ENCODE results near the gene ELF2. TPM values are rescaled to one million over a fixed set of nuclear protein-coding genes. Genes with fewer than 3 reads are reported as not detected.

Gene ELF2
- total RNA-seq, 6 donors from 2014 or later: 34.5 to 87.0 (median 39.1) TPM

DNA sequence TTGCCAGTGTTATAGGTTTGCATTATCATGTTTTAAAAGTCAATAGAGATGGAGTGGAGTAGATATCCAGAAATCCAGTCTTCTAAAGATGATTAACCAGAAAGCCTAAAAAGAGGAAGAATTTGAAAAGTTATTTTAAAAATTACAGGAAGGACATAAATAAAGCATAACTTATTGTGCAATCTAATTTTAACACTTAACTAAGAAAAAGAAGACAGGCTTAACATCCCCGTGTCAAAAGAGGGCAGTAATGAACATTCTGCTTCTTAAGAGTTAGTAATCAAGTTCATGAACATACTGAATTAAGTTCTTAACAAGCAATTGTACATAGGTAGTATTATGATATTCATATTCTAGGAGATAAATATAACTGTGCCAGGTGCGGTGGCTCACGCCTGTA lies 39.3 kb downstream of the ELF2 start:
- ATAC-seq (ENCODE audit: low FRiP score in 2 of 2) (no peak), DNase-seq (no peak)
- Histone ChIP-seq H3K9me3 (no peaks in the 10 kb centered on the region), H3K27me3 (no peaks in the 10 kb centered on the region), H3K4me3 (no peak overlapping the region), H3K4me1 (peaks cover 0 to 12% (median 8%) of the 10 kb centered on the region in 4 donors), H3K27ac (no peak overlapping the region), H3K36me3 (peaks cover 0 to 32% (median 6%) of the 10 kb centered on the region in 4 donors)
- WGBS, 2 donors: 85 to 88% methylated on average over 3 of the region's 3 CpGs
- TF ChIP-seq EP300 (IDR thresholded peaks at IDR 0.05): no peak
- TF ChIP-seq CTCF (IDR thresholded peaks at IDR 0.05): no peak
- TF ChIP-seq POLR2A (IDR thresholded peaks at IDR 0.05): no peak
- TF ChIP-seq POLR2AphosphoS5 (IDR thresholded peaks at IDR 0.05): no peak

- H3K27me3 ChIP-seq: no peaks in the 10 kb centered on the region
- peaks cover 0 to 32% (median 6%) of the 10 kb centered on the region in 4 donors for H3K36me3 ChIP-seq
- ATAC-seq (ENCODE audit: low FRiP score in 2 of 2): no peak
- TF ChIP-seq CTCF (IDR thresholded peaks at IDR 0.05) (no peak), POLR2A (IDR thresholded peaks at IDR 0.05) (no peak), EP300 (IDR thresholded peaks at IDR 0.05) (no peak), POLR2AphosphoS5 (IDR thresholded peaks at IDR 0.05) (no peak)
- H3K9me3 ChIP-seq: no peaks in the 10 kb centered on the region
- no peaks in the 10 kb centered on the region for H3K4me1 ChIP-seq
- H3K4me3 ChIP-seq: no peak overlapping the region
- no peak for DNase-seq
- no peak overlapping the region for H3K27ac ChIP-seq
Measured at GRCh38 chr4:139134403-139134802, 42.6 kb downstream of the ELF2 start.

DNA sequence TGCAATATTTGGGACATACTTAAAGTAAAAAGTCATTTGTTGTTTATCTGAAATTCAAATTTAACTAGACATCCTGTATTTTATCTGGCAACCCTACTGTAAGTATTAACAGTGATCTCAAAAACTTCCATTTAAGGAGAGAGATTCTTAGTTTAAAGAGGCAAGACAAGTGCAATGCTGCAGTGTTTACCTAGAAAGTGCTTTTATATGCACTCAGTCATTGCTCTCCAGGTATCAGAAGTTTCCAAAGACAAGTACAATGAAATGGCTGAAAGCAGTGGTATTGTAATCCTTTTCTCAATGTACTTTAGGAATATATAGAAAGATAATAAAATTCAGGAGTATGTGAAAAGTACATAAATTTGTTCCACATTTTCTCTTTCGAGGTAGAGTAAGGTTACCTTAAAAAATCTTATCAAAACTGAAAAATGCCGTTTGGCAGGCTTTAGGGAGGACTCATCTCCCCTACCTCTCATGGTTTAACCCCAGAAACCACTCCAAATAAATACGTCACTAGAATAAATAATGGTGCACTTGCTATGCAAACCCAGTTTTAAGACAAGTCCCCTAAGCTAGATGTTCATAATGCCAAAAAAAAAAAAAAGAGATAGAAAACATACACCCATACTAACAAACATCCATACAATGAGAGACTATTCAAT lies 45.7 kb downstream of the ELF2 start:
- Histone ChIP-seq H3K4me3 (no peak overlapping the region), H3K9me3 (no peaks in the 10 kb centered on the region), H3K36me3 (peaks cover 0 to 16% (median 0%) of the 10 kb centered on the region in 4 donors), H3K27ac (no peak overlapping the region), H3K4me1 (no peaks in the 10 kb centered on the region), H3K27me3 (no peaks in the 10 kb centered on the region)
- ATAC-seq (ENCODE audit: low FRiP score in 2 of 2): peak in 1 of 2 donors; percentile 35
- DNase-seq: no peak
- no peak for TF ChIP-seq POLR2A (IDR thresholded peaks at IDR 0.05)
- TF ChIP-seq EP300 (IDR thresholded peaks at IDR 0.05): no peak
- no peak for TF ChIP-seq POLR2AphosphoS5 (IDR thresholded peaks at IDR 0.05)
- TF ChIP-seq CTCF (IDR thresholded peaks at IDR 0.05): no peak
- WGBS, 2 donors: 73 to 75% methylated on average over 3 of the region's 3 CpGs

DNA sequence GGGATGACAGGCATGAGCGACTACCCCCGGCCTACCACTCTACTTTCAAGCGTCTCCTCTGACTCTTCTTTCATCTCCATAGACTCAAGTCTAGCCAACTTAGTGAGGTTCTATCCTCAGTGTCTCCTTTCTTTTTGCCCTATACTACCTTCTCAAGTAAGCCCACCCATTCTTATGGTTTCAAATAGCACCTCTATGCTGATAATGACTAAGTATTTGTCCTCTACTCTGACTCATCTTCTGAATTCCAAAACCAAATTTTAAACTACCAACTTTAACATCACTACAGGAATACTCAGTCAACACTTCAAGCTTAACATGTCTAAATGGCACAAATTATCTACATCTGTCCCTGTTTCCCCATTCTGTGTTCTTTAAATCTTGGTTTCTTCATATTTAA lies 47.8 kb downstream of the ELF2 start:
- TF ChIP-seq POLR2AphosphoS5 (IDR thresholded peaks at IDR 0.05): no peak
- TF ChIP-seq CTCF (IDR thresholded peaks at IDR 0.05): no peak
- TF ChIP-seq EP300 (IDR thresholded peaks at IDR 0.05): no peak
- no peak for TF ChIP-seq POLR2A (IDR thresholded peaks at IDR 0.05)
- Histone ChIP-seq H3K27ac (no peak overlapping the region), H3K36me3 (peaks cover 0 to 6% (median 0%) of the 10 kb centered on the region in 4 donors), H3K27me3 (no peaks in the 10 kb centered on the region), H3K9me3 (no peaks in the 10 kb centered on the region), H3K4me1 (no peaks in the 10 kb centered on the region), H3K4me3 (no peak overlapping the region)
- 72 to 99% methylated on average over 3 of the region's 3 CpGs for WGBS, 2 donors
- ATAC-seq (ENCODE audit: low FRiP score in 2 of 2) (no peak), DNase-seq (no peak)

- no peak for ATAC-seq (ENCODE audit: low FRiP score in 2 of 2)
- no peaks in the 10 kb centered on the region for H3K27me3 ChIP-seq
Measured at GRCh38 chr4:139126898-139127297, 50.1 kb downstream of the ELF2 start.

More at GRCh38 chr4:139126898-139127297, 50.1 kb downstream of the ELF2 start:
- H3K27ac ChIP-seq: no peak overlapping the region
- H3K36me3 ChIP-seq: peaks cover 0 to 9% (median 3%) of the 10 kb centered on the region in 4 donors
- H3K4me1 ChIP-seq: no peaks in the 10 kb centered on the region
- no peaks in the 10 kb centered on the region for H3K9me3 ChIP-seq
- DNase-seq: no peak
- TF ChIP-seq CTCF (IDR thresholded peaks at IDR 0.05) (no peak), EP300 (IDR thresholded peaks at IDR 0.05) (no peak), POLR2A (IDR thresholded peaks at IDR 0.05) (no peak), POLR2AphosphoS5 (IDR thresholded peaks at IDR 0.05) (no peak)
- no peak overlapping the region for H3K4me3 ChIP-seq
- WGBS, 2 donors: 81 to 87% methylated on average over 2 to 3 of the region's 3 CpGs
